Stimulated activated CD4-positive, alpha-beta T cell treated with anti-CD3 and anti-CD28 coated beads, Interleukin-2, amount 100 ng/mL, for 48 hours (primary cell): ENCODE results near the gene ALG3.

Experiments
- DNase-seq, 2 donors: peaks; one replicate each; pipeline ENCODE4 v3.0.0-alpha.2; 2020

Gene ALG3

GRCh38 chr3:184192889-184193288, 55.9 kb downstream of the ALG3 start:
- DNase-seq = no peak
